OCI-LY3 (cell line): Measurements from ENCODE around the gene KCNE1.
"Not testable (repeated sequence)": the region's sequence is repeated elsewhere in the genome, so short reads cannot be mapped to it uniquely, and the experiment has no call there.

Experiments used
- H2AFZ ChIP-seq: fragments of 200-600, 300-600 bp; shearing (Covaris generic); 2 replicates; pipeline ENCODE4 v1.6.0; 2014; ENCODE audit warnings: antibody characterized with exemption, low read depth, low read length
- H3K27ac ChIP-seq: fragments of 200-600, 300-600 bp; sonication (generic); 2 replicates; pipeline ENCODE4 v1.5.1; 2014; ENCODE audit warnings: mild to moderate bottlenecking, low read length, moderate library complexity, mixed read lengths
- H3K27me3 ChIP-seq: fragments of 200-600, 300-600 bp; sonication (generic); 2 replicates; pipeline ENCODE4 v1.6.1; 2014; ENCODE audit warnings: low read depth, low read length, mixed read lengths
- H3K36me3 ChIP-seq: fragments of 200-600, 300-600 bp; sonication (generic); replicated peaks from 2 replicates; pipeline ENCODE3; 2014; ENCODE audit warnings: low read depth, low read length, mixed read lengths
- H3K4me1 ChIP-seq: fragments of 300-600, 200-600 bp; sonication (generic); 2 replicates; pipeline ENCODE4 v1.6.1; 2014; ENCODE audit warnings: low read length, mixed read lengths
- H3K4me2 ChIP-seq: fragments of 200-600, 300-600 bp; sonication (generic); 2 replicates; pipeline ENCODE4 v1.6.1; 2014; ENCODE audit warnings: low read length, mixed read lengths
- H3K4me3 ChIP-seq: fragments of 300-600, 200-600 bp; sonication (generic); 2 replicates; pipeline ENCODE4 v1.5.1; 2014; ENCODE audit warnings: antibody characterized with exemption, mild to moderate bottlenecking, low read length, moderate library complexity
- H3K79me2 ChIP-seq: fragments of 300-600, 200-600 bp; shearing (Covaris generic); 2 replicates; pipeline ENCODE4 v1.6.1; 2014; ENCODE audit warnings: mild to moderate bottlenecking, low read length, mixed read lengths
- H3K9ac ChIP-seq: fragments of 300-600, 200-600 bp; shearing (Covaris generic); 2 replicates; pipeline ENCODE4 v1.6.0; 2014; ENCODE audit warnings: mild to moderate bottlenecking, low read length, moderate library complexity
- H3K9me3 ChIP-seq: fragments of 200-600, 300-600 bp; shearing (Covaris generic); 2 replicates; pipeline ENCODE4 v1.6.1; 2014; ENCODE audit warnings: low read length, mixed read lengths; ENCODE audit not compliant: insufficient read depth
- H4K20me1 ChIP-seq: fragments of 200-600, 300-600 bp; sonication (generic); 2 replicates; pipeline ENCODE4 v1.6.1; 2016; ENCODE audit warnings: low read length, mixed read lengths; ENCODE audit not compliant: insufficient read depth
- CTCF ChIP-seq: fragments of 200-600, 300-600 bp; sonication (generic); IDR thresholded peaks from 2 replicates; pipeline ENCODE4 v1.5.1; 2014; ENCODE audit warnings: antibody characterized with exemption, low read length, low read depth
- EZH2phosphoT487 ChIP-seq: fragments of 200-600 bp; shearing (Covaris generic); IDR thresholded peaks from 2 replicates; pipeline ENCODE4 v1.6.1; 2018; ENCODE audit warnings: antibody characterized with exemption, mixed run types, low read depth

KCNE1 gene

GRCh38 chr21:34559089-34559631 is 47.1 kb upstream of the KCNE1 start:
- Histone ChIP-seq H3K4me2 (no peak overlapping the region), H4K20me1 (no peaks in the 10 kb centered on the region), H2AFZ (no peak overlapping the region), H3K79me2 (no peaks in the 10 kb centered on the region), H3K4me1 (peaks cover 4% of the 10 kb centered on the region; the same call in 1 of the 2 replicates), H3K9ac (no peak overlapping the region), H3K4me3 (no peak overlapping the region), H3K27me3 (no peaks in the 10 kb centered on the region), H3K36me3 (no peaks in the 10 kb centered on the region), H3K9me3 (no peaks in the 10 kb centered on the region), H3K27ac (no peak overlapping the region)
- TF ChIP-seq EZH2phosphoT487 (no peak), CTCF (no peak)

GRCh38 chr21:34558166-34558565 is 46.2 kb upstream of the KCNE1 start:
- Histone ChIP-seq H3K4me1 (peaks cover 4% of the 10 kb centered on the region; the same call in 1 of the 2 replicates), H3K4me2 (no peak overlapping the region), H3K79me2 (no peaks in the 10 kb centered on the region), H3K9me3 (no peaks in the 10 kb centered on the region), H3K9ac (no peak overlapping the region), H3K27me3 (no peaks in the 10 kb centered on the region), H3K36me3 (no peaks in the 10 kb centered on the region), H3K27ac (no peak overlapping the region), H3K4me3 (no peak overlapping the region), H4K20me1 (no peaks in the 10 kb centered on the region), H2AFZ (no peak overlapping the region)
- TF ChIP-seq EZH2phosphoT487 (no peak), CTCF (no peak)

DNA sequence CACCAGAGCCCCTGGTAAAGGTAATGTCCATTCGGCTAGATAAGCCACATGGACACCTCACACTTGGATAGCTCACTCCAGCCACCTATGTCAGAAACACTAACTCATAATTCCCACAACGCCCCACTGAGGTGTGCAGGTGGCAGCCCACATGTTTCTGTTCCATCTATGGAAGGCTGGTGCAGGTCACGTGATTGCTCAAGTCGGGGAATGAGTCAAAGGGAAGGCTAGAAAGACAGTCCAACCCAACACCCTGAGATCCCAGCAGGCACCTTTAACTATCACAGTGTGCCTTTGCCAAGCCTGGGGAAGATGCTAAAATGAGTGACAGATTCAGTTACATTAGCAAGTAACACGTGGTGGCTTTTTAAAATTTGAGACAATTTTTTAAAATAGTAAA is 45.3 kb upstream of the KCNE1 start:
- Histone ChIP-seq H3K4me3 (no peak overlapping the region), H3K36me3 (no peaks in the 10 kb centered on the region), H3K27me3 (no peaks in the 10 kb centered on the region), H3K4me2 (no peak overlapping the region), H3K27ac (no peak overlapping the region), H4K20me1 (no peaks in the 10 kb centered on the region), H3K79me2 (no peaks in the 10 kb centered on the region), H2AFZ (no peak overlapping the region), H3K4me1 (peaks cover 4% of the 10 kb centered on the region; the same call in 1 of the 2 replicates), H3K9me3 (no peaks in the 10 kb centered on the region), H3K9ac (no peak overlapping the region)
- no peak for TF ChIP-seq EZH2phosphoT487
- no peak for TF ChIP-seq CTCF

DNA sequence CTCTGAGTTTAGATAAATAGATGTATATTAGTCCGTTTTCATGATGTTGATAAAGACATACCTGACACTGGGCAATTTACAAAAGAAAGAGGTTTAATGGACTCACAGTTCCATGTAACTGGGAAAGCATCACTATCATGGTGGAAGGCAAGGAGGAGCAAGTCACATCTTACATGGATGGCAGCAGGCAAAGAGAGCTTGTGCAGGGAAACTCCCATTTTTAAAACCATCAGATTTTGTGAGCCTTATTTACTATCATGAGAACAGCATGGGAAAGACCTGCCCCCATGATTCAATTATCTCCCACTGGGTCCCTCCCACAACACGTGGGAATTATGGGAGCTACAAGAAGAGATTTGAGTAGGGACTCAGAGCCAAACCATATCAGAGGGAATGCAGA is 42.7 kb upstream of the KCNE1 start:
- not testable (repeated sequence) for H3K27ac ChIP-seq, H2AFZ ChIP-seq, H3K4me2 ChIP-seq, H3K9me3 ChIP-seq, H3K4me3 ChIP-seq, H3K36me3 ChIP-seq, H3K79me2 ChIP-seq, H3K9ac ChIP-seq, H3K4me1 ChIP-seq, H3K27me3 ChIP-seq, H4K20me1 ChIP-seq
